HepG2 (cell line): Measurements from ENCODE around the gene ARHGAP10. TPM values are rescaled to one million over a fixed set of nuclear protein-coding genes. Genes with fewer than 3 reads are reported as not detected.

Source experiments
- ATAC-seq: fragments of 200-7000 bp; cut with Tn5 transposase; 3 replicates; pipeline ENCODE4 v1.9.1; 2020; ENCODE audit warnings: mild to moderate bottlenecking, moderate library complexity
- BruUV-seq: library from RNA; stranded (reverse); fragments of 400-500 nt; replicated peaks from 2 replicates; lab custom pipeline; 2021; lab: Mats Ljungman, UMichigan
- CTCF ChIA-PET: fragments of 300-600 bp; formaldehyde crosslinking; extraction: SDS; loops from one replicate; lab custom pipeline; 2021; ENCODE audit warnings: low total read pairs, inconsistent platforms, low intra/inter-chr PET ratio; lab: Yijun Ruan, JAX
- POLR2A ChIA-PET: fragments of 350-600 bp; sonication (Branson Sonifier 250); formaldehyde crosslinking; loops from one replicate; lab custom pipeline; 2020; ENCODE audit warnings: antibody characterized with exemption, inconsistent platforms; lab: Yijun Ruan, JAX
- DNase-seq: peaks from one replicate; pipeline ENCODE4 v3.0.0-alpha.2; 2015; ENCODE audit warnings: low spot score
- FAIRE-seq: peaks from 3 replicates; lab custom pipeline; 2011; peaks lifted over from hg19 to GRCh38; lab: Jason Lieb, UNC
- H2AFZ ChIP-seq: one replicate; pipeline ENCODE4 v1.6.1; 2011; ENCODE audit warnings: low read length, inconsistent platforms
- H3K27ac ChIP-seq: fragments of 300-600 bp; 3 replicates; pipeline ENCODE4 v1.8.0; 2011; ENCODE audit warnings: mixed run types, mild to moderate bottlenecking, mixed read lengths, low read length, inconsistent platforms; ENCODE audit not compliant: insufficient read depth; ENCODE audit errors: extremely low read length
- H3K27me3 ChIP-seq, 2 experiments: fragments of 200-600 bp in 1 of 2; 2 replicates in 1 of 2; 3 replicates in 1 of 2; pipeline versions ENCODE4 v1.6.0 to v1.8.0; 2011; ENCODE audit warnings: low read length in 2 of 2, mild to moderate bottlenecking in 2 of 2, moderate library complexity in 2 of 2, inconsistent platforms in 1 of 2; ENCODE audit not compliant: insufficient read depth in 2 of 2, control insufficient read depth in 1 of 2
- H3K36me3 ChIP-seq, 2 experiments: fragments of 200-600 bp in 1 of 2; replicated peaks in 1 of 2; 2 replicates in 1 of 2; 3 replicates in 1 of 2; pipeline versions ENCODE4 v1.5.1 to v1.8.0; 2011; ENCODE audit warnings: low read length in 2 of 2, inconsistent platforms in 1 of 2; ENCODE audit not compliant: insufficient read depth in 2 of 2, control insufficient read depth in 1 of 2
- H3K4me1 ChIP-seq: 2 replicates; pipeline ENCODE4 v1.5.1; 2012; ENCODE audit warnings: low read length, inconsistent platforms; ENCODE audit not compliant: insufficient read depth
- H3K4me2 ChIP-seq: 2 replicates; pipeline ENCODE4 v1.6.0; 2011; ENCODE audit warnings: low read depth, low read length, inconsistent platforms
- H3K4me3 ChIP-seq, 3 experiments: fragments of 200-600 bp in 1 of 3; sonication (generic), shearing (Covaris generic) in 1 of 3; replicated peaks in 1 of 3; 2 replicates each; pipeline ENCODE4 v1.5.1; 2011 to 2016; ENCODE audit warnings: low read length in 3 of 3, inconsistent platforms in 2 of 3, low read depth in 2 of 3, mild to moderate bottlenecking in 2 of 3, control low read depth in 1 of 3, mixed read lengths in 1 of 3; ENCODE audit not compliant: insufficient read depth in 1 of 3
- H3K79me2 ChIP-seq: one replicate; pipeline ENCODE4 v1.6.1; 2011; ENCODE audit warnings: low read length, inconsistent platforms; ENCODE audit not compliant: insufficient read depth
- H3K9ac ChIP-seq: 2 replicates; pipeline ENCODE4 v1.6.0; 2011; ENCODE audit warnings: mild to moderate bottlenecking, low read depth, low read length, inconsistent platforms; ENCODE audit not compliant: insufficient read depth
- H3K9me3 ChIP-seq: 2 replicates; pipeline ENCODE4 v1.5.1; 2012; ENCODE audit warnings: mild to moderate bottlenecking, low read length
- H4K20me1 ChIP-seq: 2 replicates; pipeline ENCODE4 v1.6.0; 2011; ENCODE audit warnings: inconsistent platforms, mild to moderate bottlenecking, low read length, moderate library complexity; ENCODE audit not compliant: insufficient read depth
- CHCHD3 ChIP-seq: sonication (generic); formaldehyde crosslinking; IDR thresholded peaks from 2 replicates; pipeline ENCODE4 v1.8.0; 2022; ENCODE audit warnings: mild to moderate bottlenecking, missing genetic modification reagents, moderate library complexity
- E2F2 ChIP-seq: sonication (generic); formaldehyde crosslinking; IDR thresholded peaks from 2 replicates; pipeline ENCODE4 v1.4.0; 2020; ENCODE audit warnings: missing genetic modification reagents, borderline replicate concordance
- GMEB2 ChIP-seq: IDR thresholded peaks from 2 replicates; pipeline ENCODE4 v1.6.1; 2016; ENCODE audit warnings: missing biosample characterization, missing genetic modification reagents, low read depth
- MIER3 ChIP-seq: IDR thresholded peaks from 2 replicates; pipeline ENCODE4 v1.6.1; 2016; ENCODE audit warnings: missing compliant biosample characterization, borderline replicate concordance
- NR2F6 ChIP-seq, 2 experiments: IDR thresholded peaks; 2 replicates each; pipeline ENCODE4 v1.6.1; 2016; ENCODE audit warnings: antibody characterized with exemption in 1 of 2, mild to moderate bottlenecking in 1 of 2
- ZSCAN20 ChIP-seq: sonication (generic); formaldehyde crosslinking; IDR thresholded peaks from 2 replicates; pipeline ENCODE4 v1.4.0; 2020; ENCODE audit warnings: missing genetic modification reagents, mild to moderate bottlenecking, borderline replicate concordance
- WGBS: methylation state at CpG from one replicate; pipeline ENCODE4 v1.1.6; 2017; ENCODE audit warnings: low lambda C conversion rate; 5-methylcytosine and 5-hydroxymethylcytosine counted together
- in situ Hi-C: cut with HindIII; loops from 2 replicates; pipeline ENCODE4 v1.10.0; 2017; ENCODE audit warnings: low pct_unique_long_range_greater_than_20kb; ENCODE audit not compliant: extremely low pct_ligation_motif_present
- intact Hi-C: fragments of 100-400 bp; cut with micrococcal nuclease; formaldehyde crosslinking; loops from one replicate; pipeline ENCODE4 v1.10.0; 2022; ENCODE audit not compliant: unreplicated experiment
- polyA plus RNA-seq, 8 experiments: library from polyadenylated mRNA; depleted of rRNA in 3 of 8; stranded (reverse) in 7 of 8; unstranded in 1 of 8; fragments of >200 nt; fragmentation: Illumina TruSeq in 4 of 8; extraction: Trizol in 4 of 8; gene quantifications; 2 replicates each; pipeline versions ENCODE4 v1.2.1 to v1.2.3, GENCODE V29; 2011 to 2016; ENCODE audit warnings: low read depth in 4 of 8, missing spikeins in 1 of 8, mixed read lengths in 1 of 8; ENCODE audit not compliant: insufficient read depth in 1 of 8
- total RNA-seq, 5 experiments: library from RNA; depleted of rRNA; stranded (reverse); fragments of >200 nt; fragmentation: Illumina TruSeq; extraction: Trizol; gene quantifications; 2 replicates each; pipeline ENCODE4 v1.2.3, GENCODE V29; 2016; ENCODE audit warnings: low read depth in 1 of 5

Gene ARHGAP10
- total and polyA plus RNA-seq, 2 of the 13 experiments (the other 11 are each of a cell fraction or from before 2014, with no cell fraction given) = 0.45 to 1.6 TPM

GRCh38 chr4:147768113-147768512 is 36.2 kb downstream of the ARHGAP10 start (continued):
- TF ChIP-seq MIER3 (no peak), ZSCAN20 (no peak), GMEB2 (CRISPR knock-in tag) (no peak), CHCHD3 (CRISPR knock-in tag) (no peak)

- H3K4me3 ChIP-seq = no peak overlapping the region
- no peak for FAIRE-seq
- H3K4me1 ChIP-seq = no peaks in the 10 kb centered on the region
- ChIA-PET CTCF (no interaction called here), POLR2A (no interaction called here)
- no peaks in the 10 kb centered on the region for H3K79me2 ChIP-seq
- H3K9ac ChIP-seq = no peak overlapping the region
- H2AFZ ChIP-seq = no peak overlapping the region
- no peaks in the 10 kb centered on the region for H4K20me1 ChIP-seq
- intact Hi-C loops (no loop called here), in situ Hi-C loops (no loop called here)
- no peaks in the 10 kb centered on the region for H3K9me3 ChIP-seq
- DNase-seq = no peak
- H3K4me2 ChIP-seq = no peak overlapping the region
- no TSS peak for BruUV-seq
- ATAC-seq = no peak
- 66% methylated on average over 4 of the region's 4 CpGs for WGBS
- no peak for TF ChIP-seq NR2F6 (IDR thresholded peaks at IDR 0.05)
- no peak for TF ChIP-seq NR2F6 (CRISPR knock-in tag; IDR thresholded peaks at IDR 0.05)
- no peak for TF ChIP-seq E2F2 (CRISPR knock-in tag)
- TF ChIP-seq, all 625 proteins: peak for 0
- no peaks in the 10 kb centered on the region for H3K36me3 ChIP-seq
- H3K27me3 ChIP-seq = no peaks in the 10 kb centered on the region
- H3K27ac ChIP-seq = no peak overlapping the region
These were observed 37.5 kb downstream of the ARHGAP10 start for GRCh38 chr4:147769386-147769785.
